ENCODE measurements around the gene FBLN7.
"Not testable (repeated sequence)": the region's sequence is repeated elsewhere in the genome, so short reads cannot be mapped to it uniquely, and the experiment has no call there.

DNA sequence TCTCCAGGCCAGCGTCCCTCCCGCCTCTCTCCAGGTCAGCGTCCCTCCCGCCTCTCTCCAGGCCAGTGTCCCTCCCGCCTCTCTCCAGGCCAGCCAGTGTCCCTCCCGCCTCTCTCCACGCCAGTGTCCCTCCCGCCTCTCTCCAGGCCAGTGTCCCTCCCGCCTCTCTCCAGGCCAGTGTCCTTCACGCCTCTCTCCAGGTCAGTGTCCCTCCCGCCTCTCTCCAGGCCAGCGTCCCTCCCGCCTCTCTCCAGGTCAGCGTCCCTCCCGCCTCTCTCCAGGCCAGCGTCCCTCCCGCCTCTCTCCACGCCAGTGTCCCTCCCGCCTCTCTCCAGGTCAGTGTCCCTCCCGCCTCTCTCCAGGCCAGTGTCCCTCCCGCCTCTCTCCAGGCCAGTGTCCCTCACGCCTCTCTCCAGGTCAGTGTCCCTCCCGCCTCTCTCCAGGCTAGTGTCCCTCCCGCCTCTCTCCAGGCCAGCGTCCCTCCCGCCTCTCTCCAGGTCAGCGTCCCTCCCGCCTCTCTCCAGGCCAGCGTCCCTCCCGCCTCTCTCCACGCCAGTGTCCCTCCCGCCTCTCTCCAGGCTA is 939 bp downstream of the FBLN7 start:
- TF ChIP-seq, protein P1, sequence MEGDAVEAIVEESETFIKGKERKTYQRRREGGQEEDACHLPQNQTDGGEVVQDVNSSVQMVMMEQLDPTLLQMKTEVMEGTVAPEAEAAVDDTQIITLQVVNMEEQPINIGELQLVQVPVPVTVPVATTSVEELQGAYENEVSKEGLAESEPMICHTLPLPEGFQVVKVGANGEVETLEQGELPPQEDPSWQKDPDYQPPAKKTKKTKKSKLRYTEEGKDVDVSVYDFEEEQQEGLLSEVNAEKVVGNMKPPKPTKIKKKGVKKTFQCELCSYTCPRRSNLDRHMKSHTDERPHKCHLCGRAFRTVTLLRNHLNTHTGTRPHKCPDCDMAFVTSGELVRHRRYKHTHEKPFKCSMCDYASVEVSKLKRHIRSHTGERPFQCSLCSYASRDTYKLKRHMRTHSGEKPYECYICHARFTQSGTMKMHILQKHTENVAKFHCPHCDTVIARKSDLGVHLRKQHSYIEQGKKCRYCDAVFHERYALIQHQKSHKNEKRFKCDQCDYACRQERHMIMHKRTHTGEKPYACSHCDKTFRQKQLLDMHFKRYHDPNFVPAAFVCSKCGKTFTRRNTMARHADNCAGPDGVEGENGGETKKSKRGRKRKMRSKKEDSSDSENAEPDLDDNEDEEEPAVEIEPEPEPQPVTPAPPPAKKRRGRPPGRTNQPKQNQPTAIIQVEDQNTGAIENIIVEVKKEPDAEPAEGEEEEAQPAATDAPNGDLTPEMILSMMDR (IDR thresholded peaks at IDR 0.05) = not testable (repeated sequence)
- not testable (repeated sequence) for TF ChIP-seq POLR2A, POLR2AphosphoS5 (IDR thresholded peaks at IDR 0.05)
